Measurements from ENCODE around the gene PTPRD. TPM values are rescaled to one million over a fixed set of nuclear protein-coding genes. Genes with fewer than 3 reads are reported as not detected.

Gene PTPRD
- total and polyA plus RNA-seq, 2 experiments from 2014 or later: 11.5 to 58.0 TPM

GRCh38 chr9:8643464-8643863 lies 1969.3 kb downstream of the PTPRD start:
- no peak overlapping the region for H3K27ac ChIP-seq (ENCODE audit: low read depth)
- Mint-ChIP-seq H3K27me3 (ENCODE audit: insufficient read depth, low read depth, poor library complexity) (peaks cover 3% of the 10 kb centered on the region), H3K4me1 (peaks cover 13% of the 10 kb centered on the region), H3K9me3 (no peaks in the 10 kb centered on the region; the same call in 2 of the 3 replicates), H3K4me3 (no peak overlapping the region), H3K36me3 (ENCODE audit: low read depth) (no peaks in the 10 kb centered on the region; the same call in 2 of the 3 replicates), H3K27ac (no peak overlapping the region)
- no peak overlapping the region for H3K4me2 ChIP-seq
- H3K4me3 ChIP-seq: no peak overlapping the region
- peaks cover 10% of the 10 kb centered on the region for H3K4me1 ChIP-seq (ENCODE audit: insufficient read depth)
- TF ChIP-seq CTCF (conservative IDR thresholded peaks at IDR 0.05; ENCODE audit: low read depth in 2 of 2) (no peak), CREB1 (CRISPR knock-in tag; IDR thresholded peaks at IDR 0.05; ENCODE audit: low read depth) (no peak), ETS1 (IDR thresholded peaks at IDR 0.05) (no peak), JUNB (IDR thresholded peaks at IDR 0.05; ENCODE audit: unreplicated experiment) (no peak), REST (IDR thresholded peaks at IDR 0.05; ENCODE audit: unreplicated experiment) (no peak)
- H3K27me3 ChIP-seq (ENCODE audit: insufficient read depth): no peaks in the 10 kb centered on the region
- H2AFZ ChIP-seq: no peak overlapping the region
- no peaks in the 10 kb centered on the region for H3K9me2 ChIP-seq (ENCODE audit: insufficient read depth)
- no peaks in the 10 kb centered on the region for H4K20me1 ChIP-seq (replicated peaks; ENCODE audit: insufficient read depth)
- H3K79me2 ChIP-seq (replicated peaks; ENCODE audit: insufficient read depth): 0 out of 2 replicates have a peak, but pooled peaks cover 4% of the 10 kb centered on the region
- H3F3A ChIP-seq (replicated peaks; ENCODE audit: low read depth): no peaks in the 10 kb centered on the region
- DNase-seq (ENCODE audit: low spot score) (no peak), ATAC-seq (no peak)
- H3K36me3 ChIP-seq (ENCODE audit: insufficient read depth): no peaks in the 10 kb centered on the region

GRCh38 chr9:8640761-8641160 lies 1972.0 kb downstream of the PTPRD start:
- Mint-ChIP-seq H3K4me1 (peaks cover 10% of the 10 kb centered on the region; the same call in 2 of the 3 replicates), H3K27me3 (ENCODE audit: insufficient read depth, low read depth, poor library complexity) (peaks cover 3% of the 10 kb centered on the region), H3K9me3 (no peaks in the 10 kb centered on the region; the same call in 2 of the 3 replicates), H3K36me3 (ENCODE audit: low read depth) (no peaks in the 10 kb centered on the region; the same call in 2 of the 3 replicates), H3K27ac (no peak overlapping the region), H3K4me3 (no peak overlapping the region)
- Histone ChIP-seq H3K9me2 (ENCODE audit: insufficient read depth) (peaks cover 3% of the 10 kb centered on the region; the same call in 1 of the 2 replicates), H3K27me3 (ENCODE audit: insufficient read depth) (no peaks in the 10 kb centered on the region), H3K4me1 (ENCODE audit: insufficient read depth) (peaks cover 10% of the 10 kb centered on the region), H3K36me3 (ENCODE audit: insufficient read depth) (no peaks in the 10 kb centered on the region), H2AFZ (no peak overlapping the region), H4K20me1 (replicated peaks; ENCODE audit: insufficient read depth) (no peaks in the 10 kb centered on the region), H3K79me2 (replicated peaks; ENCODE audit: insufficient read depth) (0 out of 2 replicates have a peak, but pooled peaks cover 4% of the 10 kb centered on the region), H3K27ac (ENCODE audit: low read depth) (no peak overlapping the region), H3F3A (replicated peaks; ENCODE audit: low read depth) (no peaks in the 10 kb centered on the region), H3K4me2 (no peak overlapping the region), H3K4me3 (no peak overlapping the region)
- ATAC-seq (no peak), DNase-seq (ENCODE audit: low spot score) (no peak)
- TF ChIP-seq STAT1 (IDR thresholded peaks at IDR 0.05; ENCODE audit: unreplicated experiment): no peak
- no peak for TF ChIP-seq ZNF462 (CRISPR knock-in tag; IDR thresholded peaks at IDR 0.05)
